HG03280 (cell line): ENCODE results near the gene HERC2.
"Not testable (repeated sequence)": the region's sequence is repeated elsewhere in the genome, so short reads cannot be mapped to it uniquely, and the experiment has no call there.

ENCODE experiments used
- ATAC-seq: cut with Tn5 transposase; IDR thresholded peaks from one replicate; pipeline ENCODE4 v1.9.1; 2021; ENCODE audit warnings: mild to moderate bottlenecking, moderate library complexity; ENCODE audit not compliant: unreplicated experiment

HERC2 gene

GRCh38 chr15:28274635-28275034 is 47.3 kb downstream of the HERC2 start:
- no peak for ATAC-seq

GRCh38 chr15:28273873-28274610 is 47.9 kb downstream of the HERC2 start:
- ATAC-seq: no peak

- ATAC-seq: no peak
Measured at GRCh38 chr15:28273468-28273867, 48.5 kb downstream of the HERC2 start.

GRCh38 chr15:28272587-28272986 is 49.4 kb downstream of the HERC2 start:
- no peak for ATAC-seq

- no peak for ATAC-seq
Measured at GRCh38 chr15:28271697-28272260, 50.2 kb downstream of the HERC2 start.

GRCh38 chr15:28269097-28269496 is 52.9 kb downstream of the HERC2 start:
- ATAC-seq: no peak

- ATAC-seq: no peak
Measured at GRCh38 chr15:28267727-28268126, 54.3 kb downstream of the HERC2 start.

GRCh38 chr15:28265334-28266019 is 56.5 kb downstream of the HERC2 start:
- no peak for ATAC-seq

GRCh38 chr15:28264166-28264565 is 57.8 kb downstream of the HERC2 start:
- no peak for ATAC-seq

- ATAC-seq: no peak
Measured at GRCh38 chr15:28262438-28262837, 59.5 kb downstream of the HERC2 start.

- no peak for ATAC-seq
Measured at GRCh38 chr15:28260722-28261121, 61.3 kb downstream of the HERC2 start.

GRCh38 chr15:28260317-28260716 is 61.7 kb downstream of the HERC2 start:
- ATAC-seq: no peak

GRCh38 chr15:28255965-28256364 is 66.0 kb downstream of the HERC2 start:
- ATAC-seq: no peak

- ATAC-seq: peak; percentile 64
Measured at GRCh38 chr15:28252831-28253230, 69.1 kb downstream of the HERC2 start.

- ATAC-seq: no peak
Measured at GRCh38 chr15:28246605-28247004, 75.4 kb downstream of the HERC2 start.

GRCh38 chr15:28243901-28244300 is 78.1 kb downstream of the HERC2 start:
- ATAC-seq: no peak

GRCh38 chr15:28243399-28243798 is 78.6 kb downstream of the HERC2 start:
- no peak for ATAC-seq

- not testable (repeated sequence) for ATAC-seq
Measured at GRCh38 chr15:28238296-28238695, 83.7 kb downstream of the HERC2 start.

GRCh38 chr15:28231743-28232142 is 90.2 kb downstream of the HERC2 start:
- ATAC-seq: not testable (repeated sequence)

GRCh38 chr15:28231336-28231735 is 90.6 kb downstream of the HERC2 start:
- ATAC-seq: not testable (repeated sequence)

GRCh38 chr15:28228990-28229640 is 92.9 kb downstream of the HERC2 start:
- ATAC-seq: not testable (repeated sequence)

GRCh38 chr15:28228096-28228495 is 93.9 kb downstream of the HERC2 start:
- no peak for ATAC-seq
